ENCODE results near the gene UXS1. TPM values are rescaled to one million over a fixed set of nuclear protein-coding genes. Genes with fewer than 3 reads are reported as not detected.

The UXS1 gene
- total and polyA plus RNA-seq, 2 donors from 2014 or later = 56.6 to 74.4 TPM

DNA sequence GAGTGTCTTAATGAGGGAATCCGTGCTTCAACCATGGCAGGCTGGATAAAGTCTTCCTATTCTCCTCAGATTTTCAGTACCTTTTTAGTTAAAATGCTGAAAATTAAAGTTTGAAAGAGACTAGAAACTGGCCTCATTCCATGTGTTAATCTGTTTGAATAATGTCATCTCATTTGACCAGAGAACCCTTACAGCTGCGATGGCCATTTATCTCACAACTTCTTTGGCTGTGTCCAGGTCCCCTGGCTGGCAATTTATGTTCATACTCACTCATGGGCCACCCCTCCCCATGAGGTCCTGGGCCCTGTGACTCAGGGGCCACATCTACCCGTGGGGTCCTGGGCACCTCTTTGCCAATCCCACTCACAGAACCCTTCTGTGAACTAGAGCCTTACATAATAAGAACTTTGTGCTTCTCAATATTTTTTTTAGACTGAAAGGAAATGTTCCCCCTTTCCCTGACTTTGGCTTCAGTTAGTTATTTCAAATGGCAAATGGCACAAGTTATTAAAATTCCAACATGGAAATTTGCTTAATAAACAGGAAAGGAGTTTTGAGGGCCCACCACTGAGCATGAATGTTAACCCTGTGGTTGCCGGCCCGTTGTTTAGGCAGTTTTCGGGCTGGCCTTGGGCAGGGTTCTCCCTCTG lies 134.6 kb downstream of the UXS1 start:
- no peaks in the 10 kb centered on the region for H3K27me3 ChIP-seq (ENCODE audit: control insufficient read depth, insufficient read depth, low read length)
- TF ChIP-seq CTCF (IDR thresholded peaks at IDR 0.05; ENCODE audit: borderline replicate concordance, extremely low read depth, insufficient read depth) = no peak
- intact Hi-C loops (cut with DNase I) = no loop called here
- no peak overlapping the region for H3K27ac ChIP-seq (ENCODE audit: low read depth in 2 of 2, low read length in 2 of 2)
- H3K9ac ChIP-seq (ENCODE audit: low read length in 3 of 3) = no peak overlapping the region
- DNase-seq = no peak
- H3K9me3 ChIP-seq (ENCODE audit: control insufficient read depth in 2 of 3, insufficient read depth in 1 of 3, low read length in 3 of 3) = no peaks in the 10 kb centered on the region
- H3K4me1 ChIP-seq (ENCODE audit: control insufficient read depth in 2 of 3, insufficient read depth in 2 of 3, low read depth in 1 of 3, low read length in 3 of 3) = no peaks in the 10 kb centered on the region
- no peak for FAIRE-seq
- no peak overlapping the region for H3K4me3 ChIP-seq (ENCODE audit: low read length in 3 of 3)
- no peaks in the 10 kb centered on the region for H3K36me3 ChIP-seq (ENCODE audit: control insufficient read depth in 2 of 3, insufficient read depth in 3 of 3, low read length in 3 of 3)

- Histone ChIP-seq H3K27ac (ENCODE audit: low read depth in 2 of 2, low read length in 2 of 2) (no peak overlapping the region), H3K4me1 (ENCODE audit: control insufficient read depth in 2 of 3, insufficient read depth in 2 of 3, low read depth in 1 of 3, low read length in 3 of 3) (no peaks in the 10 kb centered on the region), H3K36me3 (ENCODE audit: control insufficient read depth in 2 of 3, insufficient read depth in 3 of 3, low read length in 3 of 3) (no peaks in the 10 kb centered on the region), H3K9me3 (ENCODE audit: control insufficient read depth in 2 of 3, insufficient read depth in 1 of 3, low read length in 3 of 3) (no peaks in the 10 kb centered on the region), H3K4me3 (ENCODE audit: low read length in 3 of 3) (no peak overlapping the region), H3K27me3 (ENCODE audit: control insufficient read depth, insufficient read depth, low read length) (no peaks in the 10 kb centered on the region), H3K9ac (ENCODE audit: low read length in 3 of 3) (no peak overlapping the region)
- intact Hi-C loops (cut with DNase I) = no loop called here
- TF ChIP-seq CTCF (IDR thresholded peaks at IDR 0.05; ENCODE audit: borderline replicate concordance, extremely low read depth, insufficient read depth) = no peak
- no peak for DNase-seq
- no peak for FAIRE-seq
Measured at GRCh38 chr2:106058469-106059137, 135.5 kb downstream of the UXS1 start.

GRCh38 chr2:106057206-106057605 lies 136.9 kb downstream of the UXS1 start:
- Histone ChIP-seq H3K36me3 (ENCODE audit: control insufficient read depth in 2 of 3, insufficient read depth in 3 of 3, low read length in 3 of 3) (no peaks in the 10 kb centered on the region), H3K4me1 (ENCODE audit: control insufficient read depth in 2 of 3, insufficient read depth in 2 of 3, low read depth in 1 of 3, low read length in 3 of 3) (no peaks in the 10 kb centered on the region), H3K4me3 (ENCODE audit: low read length in 3 of 3) (no peak overlapping the region), H3K9me3 (ENCODE audit: control insufficient read depth in 2 of 3, insufficient read depth in 1 of 3, low read length in 3 of 3) (no peaks in the 10 kb centered on the region), H3K27me3 (ENCODE audit: control insufficient read depth, insufficient read depth, low read length) (no peaks in the 10 kb centered on the region), H3K9ac (ENCODE audit: low read length in 3 of 3) (no peak overlapping the region), H3K27ac (ENCODE audit: low read depth in 2 of 2, low read length in 2 of 2) (no peak overlapping the region)
- DNase-seq (no peak), FAIRE-seq (no peak)
- no peak for TF ChIP-seq CTCF (IDR thresholded peaks at IDR 0.05; ENCODE audit: borderline replicate concordance, extremely low read depth, insufficient read depth)
- intact Hi-C loops (cut with DNase I) = no loop called here
